Kidney (tissue), 14 donors: ENCODE data around the gene PRR5L. TPM values are rescaled to one million over a fixed set of nuclear protein-coding genes. Genes with fewer than 3 reads are reported as not detected.

Source experiments
- DNase-seq, 5 donors: peaks; one replicate each; pipeline ENCODE4 v3.0.0-alpha.2; 2013 to 2020
- FAIRE-seq: peaks from 2 replicates; lab custom pipeline; 2012; peaks lifted over from hg19 to GRCh38; lab: Jason Lieb, UNC
- H3K27ac ChIP-seq, 2 donors: one replicate each; pipeline ENCODE4 v1.7.0; 2013; ENCODE audit warnings: low read depth in 2 of 2, low read length in 2 of 2, inconsistent platforms in 1 of 2
- H3K27me3 ChIP-seq: one replicate; pipeline ENCODE4 v1.7.1; 2013; ENCODE audit warnings: low read length, inconsistent platforms; ENCODE audit not compliant: control insufficient read depth, insufficient read depth
- H3K36me3 ChIP-seq, 3 donors: one replicate each; pipeline versions ENCODE4 v1.7.0 to v1.7.1; 2013; ENCODE audit warnings: low read length in 3 of 3, control low read depth in 1 of 3, inconsistent platforms in 1 of 3; ENCODE audit not compliant: insufficient read depth in 3 of 3, control insufficient read depth in 2 of 3
- H3K4me1 ChIP-seq, 3 donors: one replicate each; pipeline versions ENCODE4 v1.7.0 to v1.7.1; 2013; ENCODE audit warnings: low read length in 3 of 3, inconsistent platforms in 1 of 3, low read depth in 1 of 3; ENCODE audit not compliant: control insufficient read depth in 2 of 3, insufficient read depth in 2 of 3
- H3K4me3 ChIP-seq, 3 donors: one replicate each; pipeline versions ENCODE4 v1.7.0 to v1.8.1; 2013; ENCODE audit warnings: low read length in 3 of 3, control low read depth in 1 of 3, inconsistent platforms in 1 of 3
- H3K9ac ChIP-seq, 3 donors: one replicate each; pipeline versions ENCODE4 v1.7.0 to v1.7.1; 2013; ENCODE audit warnings: low read length in 3 of 3, control low read depth in 1 of 3, inconsistent platforms in 1 of 3
- H3K9me3 ChIP-seq, 3 donors: one replicate each; pipeline versions ENCODE4 v1.7.0 to v1.7.1; 2013; ENCODE audit warnings: low read length in 3 of 3, control low read depth in 1 of 3, inconsistent platforms in 1 of 3; ENCODE audit not compliant: control insufficient read depth in 2 of 3, insufficient read depth in 1 of 3
- intact Hi-C: fragments of 100-400 bp; cut with DNase I; formaldehyde crosslinking; loops from one replicate; pipeline ENCODE4 v1.11.1; 2022
- polyA plus RNA-seq: library from polyadenylated mRNA; stranded (reverse); fragments of 350-450 nt; fragmentation: Illumina TruSeq; extraction: RNeasy Lipid Tissue Mini Kit (QIAGEN cat#74804); gene quantifications from one replicate; pipeline ENCODE4 v1.2.3, GENCODE V29; 2014; ENCODE audit warnings: low read depth, low replicate concordance; ENCODE audit not compliant: insufficient read depth
- total RNA-seq: library from RNA; stranded (reverse); fragmentation: NEBNext Ultra II Directional; extraction: Animal tissue kit (Norgen Biotek cat#: 25700); gene quantifications from one replicate; pipeline ENCODE4 v1.2.1, GENCODE V29; 2021
- TF ChIP-seq, protein P1 (sequence below): IDR thresholded peaks from 3 replicates; pipeline ENCODE4 v1.5.1; 2012; ENCODE audit warnings: mild to moderate bottlenecking, moderate library complexity, borderline replicate concordance; ENCODE audit not compliant: insufficient read depth; ENCODE audit errors: extremely low read depth
- donor health status: control.
- donor health status: control.
- donor health status: control.
- donor health status: control.
- donor health status: control.
- donor health status: DM: yes; HTN: yes; CAD: no.
- donor health status: Normal renal cell carcinoma (clear cell type).

The PRR5L gene
- total and polyA plus RNA-seq, 2 donors from 2014 or later: 6.3 to 17.5 TPM

- H3K27ac ChIP-seq: no peak overlapping the region
- H3K4me3 ChIP-seq: peak overlapping the region in 1 of 3 donors; percentile 13
- FAIRE-seq: no peak
- no peaks in the 10 kb centered on the region for H3K27me3 ChIP-seq
- no peak overlapping the region for H3K9ac ChIP-seq
- H3K36me3 ChIP-seq: no peaks in the 10 kb centered on the region
- H3K9me3 ChIP-seq: no peaks in the 10 kb centered on the region
- H3K4me1 ChIP-seq: peaks cover 0 to 3% (median 0%) of the 10 kb centered on the region in 3 donors
- no peak for DNase-seq
- TF ChIP-seq, protein P1, sequence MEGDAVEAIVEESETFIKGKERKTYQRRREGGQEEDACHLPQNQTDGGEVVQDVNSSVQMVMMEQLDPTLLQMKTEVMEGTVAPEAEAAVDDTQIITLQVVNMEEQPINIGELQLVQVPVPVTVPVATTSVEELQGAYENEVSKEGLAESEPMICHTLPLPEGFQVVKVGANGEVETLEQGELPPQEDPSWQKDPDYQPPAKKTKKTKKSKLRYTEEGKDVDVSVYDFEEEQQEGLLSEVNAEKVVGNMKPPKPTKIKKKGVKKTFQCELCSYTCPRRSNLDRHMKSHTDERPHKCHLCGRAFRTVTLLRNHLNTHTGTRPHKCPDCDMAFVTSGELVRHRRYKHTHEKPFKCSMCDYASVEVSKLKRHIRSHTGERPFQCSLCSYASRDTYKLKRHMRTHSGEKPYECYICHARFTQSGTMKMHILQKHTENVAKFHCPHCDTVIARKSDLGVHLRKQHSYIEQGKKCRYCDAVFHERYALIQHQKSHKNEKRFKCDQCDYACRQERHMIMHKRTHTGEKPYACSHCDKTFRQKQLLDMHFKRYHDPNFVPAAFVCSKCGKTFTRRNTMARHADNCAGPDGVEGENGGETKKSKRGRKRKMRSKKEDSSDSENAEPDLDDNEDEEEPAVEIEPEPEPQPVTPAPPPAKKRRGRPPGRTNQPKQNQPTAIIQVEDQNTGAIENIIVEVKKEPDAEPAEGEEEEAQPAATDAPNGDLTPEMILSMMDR: no peak
- intact Hi-C loops: no loop called here
These were observed 49.5 kb downstream of the PRR5L start for GRCh38 chr11:36345535-36346141.

DNA sequence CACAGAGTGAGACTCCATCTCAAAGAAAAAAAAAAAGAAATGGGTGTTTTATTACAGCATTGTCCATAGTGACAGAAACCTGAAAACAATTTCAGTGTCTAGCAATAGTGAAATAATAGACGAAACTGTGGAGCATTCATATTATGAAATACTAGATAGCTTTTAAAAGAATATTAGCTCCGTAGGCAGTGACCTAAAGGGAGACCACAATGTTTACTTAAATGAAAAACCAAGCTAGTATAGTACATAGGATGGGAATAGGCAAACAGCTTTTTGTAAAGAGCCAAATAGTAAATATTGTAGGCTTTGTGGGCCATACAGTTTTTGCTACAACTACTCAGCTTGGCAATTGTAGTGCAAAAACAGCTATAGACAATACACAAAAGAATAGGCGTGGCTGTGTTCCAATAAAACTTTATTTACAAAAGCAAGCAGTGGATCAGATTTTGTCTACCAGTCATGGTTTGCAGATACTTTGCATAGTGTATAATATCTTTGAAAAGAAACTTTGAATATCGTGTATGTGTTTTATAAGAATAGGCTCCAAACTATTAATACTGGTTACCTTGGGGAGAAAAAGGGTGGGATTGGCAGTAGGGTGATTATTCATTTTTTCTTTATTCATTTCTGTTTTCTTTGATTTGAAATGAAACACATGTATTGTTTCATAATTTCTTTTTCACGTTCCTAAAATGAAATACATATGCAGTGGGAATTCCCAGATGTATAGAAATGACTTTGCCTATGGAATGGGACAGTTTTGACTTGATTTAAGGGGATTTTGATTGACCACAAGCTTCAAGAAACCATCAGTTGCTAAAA, 50.7 kb downstream of the PRR5L start:
- intact Hi-C loops: no loop called here
- no peak overlapping the region for H3K27ac ChIP-seq
- no peak for FAIRE-seq

DNA sequence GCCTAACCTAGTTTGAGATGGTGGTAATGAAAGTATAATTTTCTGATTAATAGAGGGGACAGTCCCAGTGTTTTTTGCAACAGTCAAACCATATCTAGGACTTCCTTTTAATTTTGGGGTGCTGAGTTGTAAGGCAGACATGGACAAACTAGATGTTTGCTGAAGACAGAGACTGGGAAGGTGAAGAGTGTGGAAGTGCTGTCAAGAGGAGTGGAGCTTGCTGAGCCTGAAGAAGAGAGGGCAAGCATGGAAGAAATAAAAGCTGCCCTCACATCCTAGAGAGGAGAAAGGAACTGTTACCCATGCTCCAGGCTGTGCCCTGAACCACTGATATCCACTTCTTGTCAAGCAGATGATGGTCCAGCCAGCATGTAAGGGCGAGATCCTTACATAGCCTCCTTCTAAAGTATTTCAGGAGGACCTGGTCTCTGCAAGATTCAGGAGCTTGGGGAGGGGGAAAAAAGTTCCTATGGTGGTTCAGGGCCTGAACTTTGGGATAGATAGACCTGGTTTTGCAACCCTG, 51.4 kb downstream of the PRR5L start:
- FAIRE-seq: no peak
- no peaks in the 10 kb centered on the region for H3K36me3 ChIP-seq

More for the DNA sequence above, 50.7 kb downstream of the PRR5L start:
- DNase-seq: no peak
- Histone ChIP-seq H3K4me3 (no peak overlapping the region), H3K27me3 (no peaks in the 10 kb centered on the region), H3K4me1 (peaks cover 0 to 3% (median 0%) of the 10 kb centered on the region in 3 donors), H3K9ac (no peak overlapping the region), H3K9me3 (no peaks in the 10 kb centered on the region), H3K36me3 (no peaks in the 10 kb centered on the region)
- TF ChIP-seq, protein P1: no peak

More for the DNA sequence above, 51.4 kb downstream of the PRR5L start:
- Histone ChIP-seq H3K4me1 (peaks cover 0 to 3% (median 0%) of the 10 kb centered on the region in 3 donors), H3K9me3 (no peaks in the 10 kb centered on the region), H3K4me3 (no peak overlapping the region), H3K27ac (no peak overlapping the region), H3K9ac (no peak overlapping the region), H3K27me3 (no peaks in the 10 kb centered on the region)
- intact Hi-C loops: no loop called here
- no peak for DNase-seq
- TF ChIP-seq, protein P1: no peak
